Suprapubic skin (tissue), 4 donors: ENCODE data around the gene PIP4P1. TPM values are rescaled to one million over a fixed set of nuclear protein-coding genes. Genes with fewer than 3 reads are reported as not detected.
A peak's percentile ranks its signal among the peaks of the same experiment; 100 is the strongest.

Experiments
- DNase-seq, 2 donors: peaks; one replicate each; pipeline ENCODE4 v3.0.0-alpha.2; 2019; ENCODE audit warnings: low spot score in 2 of 2
- H3K27ac ChIP-seq: fragments of 200-600 bp; sonication (generic); one replicate; pipeline ENCODE4 v1.5.1; 2019
- H3K27me3 ChIP-seq: fragments of 200-600 bp; sonication (generic); one replicate; pipeline ENCODE4 v1.5.1; 2019
- H3K36me3 ChIP-seq: fragments of 200-600 bp; sonication (generic); one replicate; pipeline ENCODE4 v1.5.1; 2019
- H3K4me1 ChIP-seq: fragments of 200-600 bp; sonication (generic); one replicate; pipeline ENCODE4 v1.5.1; 2019
- H3K4me3 ChIP-seq: fragments of 200-600 bp; sonication (generic); one replicate; pipeline ENCODE4 v1.5.1; 2019; ENCODE audit warnings: mild to moderate bottlenecking
- H3K9me3 ChIP-seq: fragments of 200-600 bp; sonication (generic); one replicate; pipeline ENCODE4 v1.5.1; 2019
- EP300 ChIP-seq: sonication (generic); formaldehyde crosslinking; IDR thresholded peaks from one replicate; pipeline ENCODE4 v1.6.1; 2017; ENCODE audit warnings: antibody characterized with exemption
- POLR2A ChIP-seq, 2 donors: fragments of 450-650 bp; IDR thresholded peaks; one replicate each; pipeline ENCODE4 v1.6.1; 2017; ENCODE audit warnings: antibody characterized with exemption in 2 of 2, mild to moderate bottlenecking in 2 of 2, moderate library complexity in 2 of 2
- POLR2AphosphoS5 ChIP-seq, 3 donors: sonication (generic); formaldehyde crosslinking; IDR thresholded peaks; one replicate each; pipeline ENCODE4 v1.6.1; 2017; ENCODE audit warnings: antibody characterized with exemption in 3 of 3
- WGBS: methylation state at CpG from one replicate; pipeline ENCODE4 v1.1.5; 2018; 5-methylcytosine and 5-hydroxymethylcytosine counted together
- total RNA-seq, 4 donors: library from RNA; depleted of rRNA; stranded (reverse); fragments of >200 nt; gene quantifications; one replicate each; pipeline ENCODE4 v1.1.0, GENCODE V29; 2016
- TF ChIP-seq, protein P1 (sequence below), 2 donors: fragments of 200-600 bp in 1 of 2; fragments of 450-650 bp in 1 of 2; sonication (generic) in 1 of 2; IDR thresholded peaks; one replicate each; pipeline ENCODE4 v1.5.1; 2016 to 2019; ENCODE audit warnings: antibody characterized with exemption in 2 of 2, mild to moderate bottlenecking in 1 of 2, moderate library complexity in 1 of 2

Gene PIP4P1
- total RNA-seq, 4 donors from 2014 or later, result 23.7 to 36.5 (median 28.9) TPM

DNA sequence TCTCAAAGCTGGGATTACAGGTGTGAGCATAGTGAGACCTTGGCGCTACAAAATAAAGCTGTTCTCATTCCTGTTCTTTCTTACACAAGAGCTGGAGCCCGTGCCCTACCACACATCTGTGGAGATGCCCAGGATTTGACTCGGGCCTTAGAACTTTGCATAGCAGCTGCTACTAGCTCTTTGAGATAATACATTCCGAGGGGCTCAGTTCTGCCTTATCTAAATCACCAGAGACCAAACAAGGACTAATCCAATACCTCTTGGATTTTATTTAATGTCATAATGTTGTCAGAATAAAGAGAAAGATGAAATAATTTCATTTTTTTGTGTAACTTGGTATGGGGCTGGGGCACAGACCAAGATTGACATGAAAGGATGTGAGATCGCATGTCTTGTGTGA lies 15.5 kb upstream of the PIP4P1 start:
- Histone ChIP-seq H3K36me3 (peaks cover 56% of the 10 kb centered on the region), H3K4me3 (no peak overlapping the region), H3K27me3 (no peaks in the 10 kb centered on the region), H3K9me3 (no peaks in the 10 kb centered on the region), H3K27ac (no peak overlapping the region), H3K4me1 (peaks cover 16% of the 10 kb centered on the region)
- 92% methylated on average over 5 of the region's 5 CpGs for WGBS
- DNase-seq, result no peak
- TF ChIP-seq POLR2A (IDR thresholded peaks at IDR 0.05), result no peak
- TF ChIP-seq POLR2AphosphoS5 (IDR thresholded peaks at IDR 0.05), result no peak
- TF ChIP-seq, protein P1, sequence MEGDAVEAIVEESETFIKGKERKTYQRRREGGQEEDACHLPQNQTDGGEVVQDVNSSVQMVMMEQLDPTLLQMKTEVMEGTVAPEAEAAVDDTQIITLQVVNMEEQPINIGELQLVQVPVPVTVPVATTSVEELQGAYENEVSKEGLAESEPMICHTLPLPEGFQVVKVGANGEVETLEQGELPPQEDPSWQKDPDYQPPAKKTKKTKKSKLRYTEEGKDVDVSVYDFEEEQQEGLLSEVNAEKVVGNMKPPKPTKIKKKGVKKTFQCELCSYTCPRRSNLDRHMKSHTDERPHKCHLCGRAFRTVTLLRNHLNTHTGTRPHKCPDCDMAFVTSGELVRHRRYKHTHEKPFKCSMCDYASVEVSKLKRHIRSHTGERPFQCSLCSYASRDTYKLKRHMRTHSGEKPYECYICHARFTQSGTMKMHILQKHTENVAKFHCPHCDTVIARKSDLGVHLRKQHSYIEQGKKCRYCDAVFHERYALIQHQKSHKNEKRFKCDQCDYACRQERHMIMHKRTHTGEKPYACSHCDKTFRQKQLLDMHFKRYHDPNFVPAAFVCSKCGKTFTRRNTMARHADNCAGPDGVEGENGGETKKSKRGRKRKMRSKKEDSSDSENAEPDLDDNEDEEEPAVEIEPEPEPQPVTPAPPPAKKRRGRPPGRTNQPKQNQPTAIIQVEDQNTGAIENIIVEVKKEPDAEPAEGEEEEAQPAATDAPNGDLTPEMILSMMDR (IDR thresholded peaks at IDR 0.05), result no peak
- no peak for TF ChIP-seq EP300

DNA sequence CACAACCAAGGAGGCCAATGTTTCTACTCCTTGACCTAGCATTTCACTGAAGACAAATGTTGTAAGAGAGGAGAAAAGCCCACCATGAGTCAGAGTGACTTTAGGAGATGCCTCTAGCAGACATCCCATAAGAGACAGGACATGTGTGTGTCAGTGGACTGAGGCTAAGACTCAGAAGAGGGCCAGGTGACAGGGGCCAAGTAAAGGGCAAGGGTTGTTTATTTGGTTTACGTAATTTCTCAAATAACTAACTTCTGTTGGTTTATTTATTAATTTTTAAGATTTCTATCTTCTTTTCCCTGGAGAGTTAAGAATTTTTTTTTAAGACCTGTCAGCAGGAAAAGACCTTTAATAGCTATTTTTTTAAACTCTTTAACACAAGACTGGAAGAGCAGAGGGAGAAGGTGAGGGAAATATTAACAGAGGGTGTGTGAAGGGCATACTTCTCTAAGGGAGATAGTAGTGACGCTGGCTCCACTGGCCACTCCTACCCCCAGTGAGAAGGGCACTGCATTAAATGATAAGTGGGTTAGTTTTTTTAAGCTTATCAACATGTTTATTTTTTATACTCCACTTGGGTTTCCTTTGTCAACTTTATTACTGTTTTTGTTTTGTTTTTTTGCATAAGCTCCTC lies 11.4 kb upstream of the PIP4P1 start:
- H3K4me1 ChIP-seq, result peaks cover 35% of the 10 kb centered on the region
- no peaks in the 10 kb centered on the region for H3K9me3 ChIP-seq
- no peak overlapping the region for H3K27ac ChIP-seq
- no peak for TF ChIP-seq POLR2AphosphoS5 (IDR thresholded peaks at IDR 0.05)
- TF ChIP-seq, protein P1 (IDR thresholded peaks at IDR 0.05), result no peak
- TF ChIP-seq POLR2A (IDR thresholded peaks at IDR 0.05), result no peak
- no peak for TF ChIP-seq EP300
- WGBS, result 90% methylated on average over 2 of the region's 2 CpGs
- H3K36me3 ChIP-seq, result peaks cover 54% of the 10 kb centered on the region
- H3K4me3 ChIP-seq, result no peak overlapping the region
- no peaks in the 10 kb centered on the region for H3K27me3 ChIP-seq
- DNase-seq, result no peak

DNA sequence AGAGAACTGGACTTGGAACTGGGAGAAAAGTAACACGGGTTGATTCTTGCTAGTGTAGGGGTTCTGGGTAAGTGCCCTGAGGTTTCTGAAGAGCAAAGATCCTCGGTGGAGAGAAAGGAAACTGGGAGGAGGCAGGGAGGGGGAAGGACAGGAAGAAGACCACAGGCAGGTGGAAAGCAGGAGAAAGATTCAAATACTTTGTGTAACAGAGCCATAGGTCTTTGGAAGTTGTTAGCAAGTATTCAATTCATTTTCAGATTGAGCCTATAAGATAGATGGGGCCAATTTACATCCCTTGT lies 9.3 kb upstream of the PIP4P1 start:
- H3K36me3 ChIP-seq, result peaks cover 35% of the 10 kb centered on the region
- H3K27ac ChIP-seq, result peak overlapping the region; percentile 92
- no peak for DNase-seq
- H3K27me3 ChIP-seq, result no peaks in the 10 kb centered on the region
- H3K4me3 ChIP-seq, result peak overlapping the region; percentile 75
- TF ChIP-seq EP300 (no peak), POLR2A (IDR thresholded peaks at IDR 0.05) (no peak), POLR2AphosphoS5 (IDR thresholded peaks at IDR 0.05) (no peak)
- TF ChIP-seq, protein P1 (IDR thresholded peaks at IDR 0.05), result no peak
- no peaks in the 10 kb centered on the region for H3K9me3 ChIP-seq
- WGBS, result 5% methylated on average over 2 of the region's 2 CpGs
- H3K4me1 ChIP-seq, result peaks cover 20% of the 10 kb centered on the region

DNA sequence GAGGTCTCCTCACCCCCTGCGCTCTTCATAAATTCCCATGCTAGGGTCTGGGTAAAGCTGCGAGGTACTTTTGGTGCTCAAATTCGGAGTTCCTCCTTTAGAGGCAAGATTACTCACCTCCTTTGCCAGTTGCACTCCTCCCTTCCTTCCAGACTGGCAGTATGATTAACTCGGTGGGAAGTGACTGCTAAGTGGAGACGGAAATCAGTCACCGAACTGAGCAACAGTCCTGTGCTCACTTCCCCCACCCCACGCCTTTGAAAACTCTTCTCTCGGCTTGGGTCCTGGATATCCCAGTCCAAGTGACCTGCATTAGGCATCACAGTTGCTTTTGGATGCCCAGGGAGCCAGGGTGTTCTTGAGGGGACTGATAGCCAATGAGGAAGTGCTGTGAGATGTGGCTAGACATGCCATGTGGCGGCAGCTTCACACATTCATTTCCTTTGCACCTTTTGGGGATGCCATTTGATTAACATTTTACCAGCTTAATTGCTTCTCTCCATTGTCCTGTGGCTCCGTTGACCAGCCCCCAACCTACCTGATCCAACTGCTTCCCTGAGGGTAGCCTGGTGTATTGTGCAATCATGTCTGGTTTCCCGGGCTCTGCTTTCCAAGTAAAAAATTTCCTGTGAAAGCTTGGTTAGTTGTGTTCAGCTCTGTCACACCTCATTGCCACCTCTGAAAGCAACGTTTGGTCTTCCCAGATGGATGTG lies 8.8 kb upstream of the PIP4P1 start:
- peak in 1 of 2 donors; percentile 73 for DNase-seq
- H3K27ac ChIP-seq, result peak overlapping the region; percentile 92
- peaks cover 30% of the 10 kb centered on the region for H3K36me3 ChIP-seq
- H3K27me3 ChIP-seq, result no peaks in the 10 kb centered on the region
- peak overlapping the region; percentile 75 for H3K4me3 ChIP-seq
- TF ChIP-seq POLR2AphosphoS5 (IDR thresholded peaks at IDR 0.05) (no peak), POLR2A (IDR thresholded peaks at IDR 0.05) (no peak), EP300 (no peak)
- TF ChIP-seq, protein P1 (IDR thresholded peaks at IDR 0.05), result no peak
- H3K4me1 ChIP-seq, result peaks cover 20% of the 10 kb centered on the region
- no peaks in the 10 kb centered on the region for H3K9me3 ChIP-seq
- 3% methylated on average over 12 of the region's 12 CpGs for WGBS

DNA sequence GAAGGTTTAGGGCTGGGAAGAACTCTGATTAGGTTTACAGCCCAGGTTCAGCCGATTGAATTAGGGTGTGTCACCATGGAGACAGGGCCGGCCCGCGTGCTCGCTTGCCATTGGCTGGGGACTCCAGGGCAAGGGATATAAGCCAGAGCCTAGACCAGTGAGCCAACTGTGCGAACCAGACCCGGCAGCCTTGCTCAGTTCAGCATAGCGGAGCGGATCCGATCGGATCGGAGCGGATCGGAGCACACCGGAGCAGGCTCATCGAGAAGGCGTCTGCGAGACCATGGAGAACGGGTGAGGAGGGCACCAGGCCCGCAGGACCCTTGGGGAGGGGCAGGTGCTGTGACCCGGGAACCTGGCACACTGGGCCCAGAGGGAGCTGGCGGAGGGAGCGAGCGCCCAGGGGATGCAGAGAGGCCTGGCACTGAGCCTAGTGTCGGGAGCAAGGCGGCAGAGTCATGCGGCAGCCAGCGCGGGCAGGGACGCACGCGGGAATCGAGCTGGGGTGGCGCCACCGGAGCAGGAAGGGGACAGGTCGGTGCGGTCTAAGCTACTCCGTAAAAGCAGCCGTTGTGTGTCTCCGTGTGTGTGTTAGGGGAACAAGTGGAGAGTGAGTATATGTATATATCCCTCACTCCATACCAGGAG lies 8.1 kb upstream of the PIP4P1 start, which contains the start of gene PNP:
Gene PNP (plus strand): TSS at position 165 of the 648 bp plus-strand sequence. CDS start 119 bp downstream, at position 284.
- Histone ChIP-seq H3K9me3 (no peaks in the 10 kb centered on the region), H3K4me1 (peaks cover 20% of the 10 kb centered on the region), H3K36me3 (peaks cover 23% of the 10 kb centered on the region), H3K27me3 (no peaks in the 10 kb centered on the region), H3K27ac (peak within 1 kb of the TSS; percentile 92), H3K4me3 (peak within 1 kb of the TSS; percentile 75)
- peak; percentile 95 for DNase-seq
- no peak for TF ChIP-seq EP300
- peak; percentile 67 to 94 (median 93) for TF ChIP-seq POLR2AphosphoS5 (IDR thresholded peaks at IDR 0.05)
- peak; percentile 82 to 92 for TF ChIP-seq POLR2A (IDR thresholded peaks at IDR 0.05)
- TF ChIP-seq, protein P1 (IDR thresholded peaks at IDR 0.05), result no peak
- WGBS, result 0% methylated on average over 16 of the region's 40 CpGs
